Measurements from ENCODE around the gene ASB18. TPM values are rescaled to one million over a fixed set of nuclear protein-coding genes. Genes with fewer than 3 reads are reported as not detected.
A peak's percentile ranks its signal among the peaks of the same experiment; 100 is the strongest.

The ASB18 gene
- total RNA-seq, 1 donor from 2014 or later: not detected

GRCh38 chr2:236180076-236180816 lies 84.0 kb downstream of the ASB18 start:
- Mint-ChIP-seq H3K27me3 (ENCODE audit: unreplicated experiment) (no peaks in the 10 kb centered on the region), H3K4me1 (ENCODE audit: unreplicated experiment) (peaks cover 45% of the 10 kb centered on the region), H3K4me3 (ENCODE audit: unreplicated experiment) (peak overlapping the region; percentile 74), H3K36me3 (ENCODE audit: unreplicated experiment) (peaks cover 5% of the 10 kb centered on the region), H3K9me3 (ENCODE audit: unreplicated experiment) (no peaks in the 10 kb centered on the region), H3K27ac (ENCODE audit: unreplicated experiment) (peak overlapping the region; percentile 97)
- no peak for DNase-seq (ENCODE audit: extremely low spot score, unreplicated experiment)
- no peak for TF ChIP-seq CTCF (IDR thresholded peaks at IDR 0.05)

- Mint-ChIP-seq H3K4me1 (ENCODE audit: unreplicated experiment) (peaks cover 53% of the 10 kb centered on the region), H3K4me3 (ENCODE audit: unreplicated experiment) (peak overlapping the region; percentile 74), H3K36me3 (ENCODE audit: unreplicated experiment) (peaks cover 3% of the 10 kb centered on the region), H3K9me3 (ENCODE audit: unreplicated experiment) (no peaks in the 10 kb centered on the region), H3K27me3 (ENCODE audit: unreplicated experiment) (no peaks in the 10 kb centered on the region), H3K27ac (ENCODE audit: unreplicated experiment) (peak overlapping the region; percentile 97)
- no peak for TF ChIP-seq CTCF (IDR thresholded peaks at IDR 0.05)
- DNase-seq (ENCODE audit: extremely low spot score, unreplicated experiment): no peak
These were observed 84.8 kb downstream of the ASB18 start for GRCh38 chr2:236179236-236180075.

GRCh38 chr2:236178890-236179235 lies 85.3 kb downstream of the ASB18 start:
- H3K27ac Mint-ChIP-seq (ENCODE audit: unreplicated experiment): peak overlapping the region; percentile 93
- peak overlapping the region; percentile 73 for H3K4me3 Mint-ChIP-seq (ENCODE audit: unreplicated experiment)
- H3K9me3 Mint-ChIP-seq (ENCODE audit: unreplicated experiment): no peaks in the 10 kb centered on the region
- no peak for DNase-seq (ENCODE audit: extremely low spot score, unreplicated experiment)
- no peak for TF ChIP-seq CTCF (IDR thresholded peaks at IDR 0.05)
- H3K27me3 Mint-ChIP-seq (ENCODE audit: unreplicated experiment): no peaks in the 10 kb centered on the region
- H3K4me1 Mint-ChIP-seq (ENCODE audit: unreplicated experiment): peaks cover 59% of the 10 kb centered on the region
- peaks cover 3% of the 10 kb centered on the region for H3K36me3 Mint-ChIP-seq (ENCODE audit: unreplicated experiment)

GRCh38 chr2:236177967-236178889 lies 86.0 kb downstream of the ASB18 start:
- Mint-ChIP-seq H3K4me1 (ENCODE audit: unreplicated experiment) (peaks cover 63% of the 10 kb centered on the region), H3K9me3 (ENCODE audit: unreplicated experiment) (no peaks in the 10 kb centered on the region), H3K36me3 (ENCODE audit: unreplicated experiment) (peaks cover 3% of the 10 kb centered on the region), H3K27ac (ENCODE audit: unreplicated experiment) (peak overlapping the region; percentile 93), H3K4me3 (ENCODE audit: unreplicated experiment) (peak overlapping the region; percentile 73), H3K27me3 (ENCODE audit: unreplicated experiment) (no peaks in the 10 kb centered on the region)
- TF ChIP-seq CTCF (IDR thresholded peaks at IDR 0.05): peak; percentile 88
- DNase-seq (ENCODE audit: extremely low spot score, unreplicated experiment): peak; percentile 97
